Keratinocyte (primary cell): ENCODE data around the gene PLA2G15.

ENCODE experiments used
- EZH2 ChIP-seq: IDR thresholded peaks from one replicate; pipeline ENCODE4 v1.6.1; 2012; ENCODE audit warnings: inconsistent platforms, mild to moderate bottlenecking, low read length, moderate library complexity
- TF ChIP-seq, protein P1 (sequence below), 3 experiments: IDR thresholded peaks in 1 of 3; conservative IDR thresholded peaks in 1 of 3; optimal IDR thresholded peaks in 1 of 3; 2 replicates in 2 of 3; 3 replicates in 1 of 3; pipeline versions ENCODE3 to v1.5.1; 2011; ENCODE audit warnings: low read length in 3 of 3, mild to moderate bottlenecking in 3 of 3, moderate library complexity in 2 of 3, control low read depth in 1 of 3, inconsistent platforms in 1 of 3; ENCODE audit not compliant: insufficient read depth in 2 of 3; ENCODE audit errors: extremely low read depth in 1 of 3

DNA sequence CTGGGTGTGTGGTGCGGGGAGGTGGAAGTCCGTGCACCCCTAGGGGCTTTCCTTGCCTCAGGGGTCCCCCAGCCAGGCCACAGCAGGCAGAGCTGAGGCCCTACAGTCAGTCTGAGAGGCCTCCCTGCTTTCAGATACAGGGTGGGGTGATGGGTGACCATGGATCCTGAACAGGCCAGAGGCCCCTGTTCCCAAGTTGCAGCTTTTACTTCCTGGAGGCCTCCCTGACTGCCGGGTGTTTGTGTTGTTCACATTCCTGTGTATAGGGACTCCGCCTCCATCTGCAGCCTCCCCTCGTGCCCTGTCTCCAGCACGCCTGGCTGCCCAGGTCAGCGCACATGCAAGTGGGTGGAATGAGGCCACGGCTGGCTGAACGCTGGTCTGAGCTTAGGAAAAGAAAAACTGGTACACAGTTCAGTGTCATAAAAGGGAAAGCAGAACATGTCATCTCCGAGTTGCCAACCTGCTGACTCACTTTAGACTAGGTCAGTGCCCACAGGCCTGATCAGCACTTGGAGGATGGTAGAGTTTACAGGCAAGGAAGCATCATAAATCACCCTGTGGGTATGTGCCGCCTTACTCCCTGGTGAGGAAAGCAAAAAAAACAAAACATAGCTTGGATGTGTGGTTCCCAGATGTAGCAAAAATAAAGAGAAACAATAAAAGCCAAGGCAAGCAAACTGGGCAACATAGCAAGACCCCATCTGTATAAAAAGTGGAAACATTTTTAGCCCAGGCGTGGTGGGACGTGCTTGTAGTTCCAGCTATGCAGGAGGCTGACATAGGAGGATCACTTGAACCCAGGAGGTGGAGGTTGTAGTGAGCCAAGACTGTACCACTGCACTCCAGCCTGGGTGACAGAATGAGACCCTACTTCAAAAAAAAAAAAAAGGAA, 13.0 kb downstream of the PLA2G15 start:
- TF ChIP-seq, protein P1, sequence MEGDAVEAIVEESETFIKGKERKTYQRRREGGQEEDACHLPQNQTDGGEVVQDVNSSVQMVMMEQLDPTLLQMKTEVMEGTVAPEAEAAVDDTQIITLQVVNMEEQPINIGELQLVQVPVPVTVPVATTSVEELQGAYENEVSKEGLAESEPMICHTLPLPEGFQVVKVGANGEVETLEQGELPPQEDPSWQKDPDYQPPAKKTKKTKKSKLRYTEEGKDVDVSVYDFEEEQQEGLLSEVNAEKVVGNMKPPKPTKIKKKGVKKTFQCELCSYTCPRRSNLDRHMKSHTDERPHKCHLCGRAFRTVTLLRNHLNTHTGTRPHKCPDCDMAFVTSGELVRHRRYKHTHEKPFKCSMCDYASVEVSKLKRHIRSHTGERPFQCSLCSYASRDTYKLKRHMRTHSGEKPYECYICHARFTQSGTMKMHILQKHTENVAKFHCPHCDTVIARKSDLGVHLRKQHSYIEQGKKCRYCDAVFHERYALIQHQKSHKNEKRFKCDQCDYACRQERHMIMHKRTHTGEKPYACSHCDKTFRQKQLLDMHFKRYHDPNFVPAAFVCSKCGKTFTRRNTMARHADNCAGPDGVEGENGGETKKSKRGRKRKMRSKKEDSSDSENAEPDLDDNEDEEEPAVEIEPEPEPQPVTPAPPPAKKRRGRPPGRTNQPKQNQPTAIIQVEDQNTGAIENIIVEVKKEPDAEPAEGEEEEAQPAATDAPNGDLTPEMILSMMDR (optimal IDR thresholded peaks at IDR 0.05 in 1 of 3, IDR thresholded peaks at IDR 0.05 in 1 of 3, conservative IDR thresholded peaks at IDR 0.05 in 1 of 3; ENCODE audit: extremely low read depth in 1 of 3, insufficient read depth in 2 of 3, low read length in 3 of 3), result no peak
- TF ChIP-seq EZH2, result no peak
